ENCODE results near the gene NDUFA6. TPM values are rescaled to one million over a fixed set of nuclear protein-coding genes. Genes with fewer than 3 reads are reported as not detected.
"Not testable (repeated sequence)": the region's sequence is repeated elsewhere in the genome, so short reads cannot be mapped to it uniquely, and the experiment has no call there.

The NDUFA6 gene
- total RNA-seq, 1 experiment from 2014 or later, result 119 TPM

GRCh38 chr22:42138122-42138770, 47.7 kb upstream of the NDUFA6 start:
- no peak overlapping the region for H3K4me3 Mint-ChIP-seq (ENCODE audit: unreplicated experiment)
- intact Hi-C loops (cut with micrococcal nuclease; ENCODE audit: unreplicated experiment), result no loop called here
- BruUV-seq (replicated peaks), result no TSS peak
- Histone ChIP-seq H3K4me1 (no peaks in the 10 kb centered on the region), H3K4me3 (ENCODE audit: low read depth, low read length) (no peak overlapping the region), H3K9me3 (no peaks in the 10 kb centered on the region), H3K36me3 (ENCODE audit: control insufficient read depth, insufficient read depth, low read length) (no peaks in the 10 kb centered on the region), H3K27me3 (replicated peaks; ENCODE audit: control insufficient read depth, insufficient read depth, low read length) (no peaks in the 10 kb centered on the region)
- H3K27me3 Mint-ChIP-seq (ENCODE audit: insufficient read depth, unreplicated experiment), result no peaks in the 10 kb centered on the region
- no peaks in the 10 kb centered on the region for H3K4me1 Mint-ChIP-seq (ENCODE audit: low read depth, unreplicated experiment)
- no peak for TF ChIP-seq CTCF (IDR thresholded peaks at IDR 0.05; ENCODE audit: insufficient read depth in 1 of 2, low read depth in 1 of 2, low read length in 1 of 2, severe bottlenecking in 1 of 2, unreplicated experiment in 1 of 2)
- peaks cover 11% of the 10 kb centered on the region for H3K36me3 Mint-ChIP-seq (ENCODE audit: insufficient read depth, unreplicated experiment)
- ChIA-PET POLR2A (no interaction called here), CTCF (no interaction called here)
- no peak for DNase-seq
- H3K27ac Mint-ChIP-seq (ENCODE audit: unreplicated experiment), result no peak overlapping the region
- no peaks in the 10 kb centered on the region for H3K9me3 Mint-ChIP-seq (ENCODE audit: unreplicated experiment)

GRCh38 chr22:42135688-42136087, 45.1 kb upstream of the NDUFA6 start:
- POLR2A ChIA-PET; H3K4me1 ChIP-seq; H3K27ac Mint-ChIP-seq (ENCODE audit: unreplicated experiment); H3K4me3 ChIP-seq (ENCODE audit: low read depth, low read length); H3K4me3 Mint-ChIP-seq (ENCODE audit: unreplicated experiment); intact Hi-C loops (cut with micrococcal nuclease; ENCODE audit: unreplicated experiment); H3K27me3 Mint-ChIP-seq (ENCODE audit: insufficient read depth, unreplicated experiment); H3K27me3 ChIP-seq (replicated peaks; ENCODE audit: control insufficient read depth, insufficient read depth, low read length); BruUV-seq (replicated peaks); H3K9me3 Mint-ChIP-seq (ENCODE audit: unreplicated experiment); H3K36me3 Mint-ChIP-seq (ENCODE audit: insufficient read depth, unreplicated experiment); H3K4me1 Mint-ChIP-seq (ENCODE audit: low read depth, unreplicated experiment); DNase-seq; H3K36me3 ChIP-seq (ENCODE audit: control insufficient read depth, insufficient read depth, low read length); CTCF ChIA-PET; H3K9me3 ChIP-seq: not testable (repeated sequence)

GRCh38 chr22:42134100-42135020, 43.8 kb upstream of the NDUFA6 start:
- Mint-ChIP-seq H3K27ac (ENCODE audit: unreplicated experiment) (no peak overlapping the region), H3K4me3 (ENCODE audit: unreplicated experiment) (no peak overlapping the region), H3K9me3 (ENCODE audit: unreplicated experiment) (no peaks in the 10 kb centered on the region), H3K4me1 (ENCODE audit: low read depth, unreplicated experiment) (no peaks in the 10 kb centered on the region), H3K27me3 (ENCODE audit: insufficient read depth, unreplicated experiment) (no peaks in the 10 kb centered on the region), H3K36me3 (ENCODE audit: insufficient read depth, unreplicated experiment) (peaks cover 10% of the 10 kb centered on the region)
- no peak for TF ChIP-seq CTCF (IDR thresholded peaks at IDR 0.05; ENCODE audit: insufficient read depth in 1 of 2, low read depth in 1 of 2, low read length in 1 of 2, severe bottlenecking in 1 of 2, unreplicated experiment in 1 of 2)
- no peak for DNase-seq
- BruUV-seq (replicated peaks), result no TSS peak
- POLR2A ChIA-PET, result no interaction called here
- Histone ChIP-seq H3K27me3 (replicated peaks; ENCODE audit: control insufficient read depth, insufficient read depth, low read length) (no peaks in the 10 kb centered on the region), H3K4me1 (no peaks in the 10 kb centered on the region), H3K36me3 (ENCODE audit: control insufficient read depth, insufficient read depth, low read length) (no peaks in the 10 kb centered on the region), H3K9me3 (no peaks in the 10 kb centered on the region), H3K4me3 (ENCODE audit: low read depth, low read length) (no peak overlapping the region)
- intact Hi-C loops (cut with micrococcal nuclease; ENCODE audit: unreplicated experiment), result no loop called here
- CTCF ChIA-PET, result no interaction called here

All from Caco-2 (cell line).